Renal cortex interstitium (tissue), 11 donors: ENCODE measurements around the gene TBX4. TPM values are rescaled to one million over a fixed set of nuclear protein-coding genes. Genes with fewer than 3 reads are reported as not detected.

ENCODE experiments used
- DNase-seq, 11 donors: peaks; one replicate each; pipeline ENCODE4 v3.0.0-alpha.2; 2013; ENCODE audit warnings: low read depth in 9 of 11, low spot score in 4 of 11; ENCODE audit errors: extremely low read depth in 1 of 11
- polyA plus RNA-seq, 3 donors: library from polyadenylated mRNA; unstranded; fragments of 120-200 nt; gene quantifications; one replicate each; pipeline ENCODE4 v1.2.1, GENCODE V29; 2013; ENCODE audit not compliant: insufficient read length in 3 of 3

Gene TBX4
- polyA plus RNA-seq, 3 donors = 0.11 to 0.39 (median 0.29) TPM

GRCh38 chr17:61412143-61412859, 39.9 kb upstream of the TBX4 start:
- peak in 4 of 11 donors; percentile 77 to 86 (median 81) for DNase-seq

- DNase-seq = no peak
These were observed 39.2 kb upstream of the TBX4 start for GRCh38 chr17:61412860-61413660.

GRCh38 chr17:61413661-61414126, 38.5 kb upstream of the TBX4 start:
- DNase-seq = no peak

- DNase-seq = no peak
These were observed 37.9 kb upstream of the TBX4 start for GRCh38 chr17:61414141-61414935.

- DNase-seq = no peak
These were observed 37.3 kb upstream of the TBX4 start for GRCh38 chr17:61414936-61415251.

GRCh38 chr17:61415374-61416210, 36.6 kb upstream of the TBX4 start:
- DNase-seq = no peak

- DNase-seq = no peak
These were observed 36.0 kb upstream of the TBX4 start for GRCh38 chr17:61416211-61416539.

GRCh38 chr17:61416540-61417363, 35.5 kb upstream of the TBX4 start:
- peak in 6 of 11 donors; percentile 83 to 89 (median 86) for DNase-seq

- DNase-seq = no peak
These were observed 33.8 kb upstream of the TBX4 start for GRCh38 chr17:61418449-61418848.

- no peak for DNase-seq
These were observed 32.7 kb upstream of the TBX4 start for GRCh38 chr17:61419496-61420046.

GRCh38 chr17:61420052-61420451, 32.2 kb upstream of the TBX4 start:
- DNase-seq = no peak

GRCh38 chr17:61420745-61421398, 31.4 kb upstream of the TBX4 start:
- DNase-seq = no peak

GRCh38 chr17:61421460-61421859, 30.8 kb upstream of the TBX4 start:
- DNase-seq = no peak

GRCh38 chr17:61422116-61422799, 30.0 kb upstream of the TBX4 start:
- DNase-seq = no peak

- no peak for DNase-seq
These were observed 29.4 kb upstream of the TBX4 start for GRCh38 chr17:61422869-61423268.

- no peak for DNase-seq
These were observed 28.1 kb upstream of the TBX4 start for GRCh38 chr17:61423967-61424649.
